Endothelial cell of umbilical vein (primary cell): Measurements from ENCODE around the gene IFT22.

Experiments used
- EZH2 ChIP-seq: IDR thresholded peaks from 2 replicates; pipeline ENCODE4 v1.6.1; 2012; ENCODE audit warnings: borderline replicate concordance, low read depth, mild to moderate bottlenecking, moderate library complexity, low read length, inconsistent platforms; ENCODE audit not compliant: severe bottlenecking
- POLR2AphosphoS5 ChIP-seq: IDR thresholded peaks from 2 replicates; pipeline ENCODE4 v1.6.1; 2012; ENCODE audit warnings: low read depth, mild to moderate bottlenecking, control low read depth, low read length, moderate library complexity; ENCODE audit not compliant: insufficient read depth

DNA sequence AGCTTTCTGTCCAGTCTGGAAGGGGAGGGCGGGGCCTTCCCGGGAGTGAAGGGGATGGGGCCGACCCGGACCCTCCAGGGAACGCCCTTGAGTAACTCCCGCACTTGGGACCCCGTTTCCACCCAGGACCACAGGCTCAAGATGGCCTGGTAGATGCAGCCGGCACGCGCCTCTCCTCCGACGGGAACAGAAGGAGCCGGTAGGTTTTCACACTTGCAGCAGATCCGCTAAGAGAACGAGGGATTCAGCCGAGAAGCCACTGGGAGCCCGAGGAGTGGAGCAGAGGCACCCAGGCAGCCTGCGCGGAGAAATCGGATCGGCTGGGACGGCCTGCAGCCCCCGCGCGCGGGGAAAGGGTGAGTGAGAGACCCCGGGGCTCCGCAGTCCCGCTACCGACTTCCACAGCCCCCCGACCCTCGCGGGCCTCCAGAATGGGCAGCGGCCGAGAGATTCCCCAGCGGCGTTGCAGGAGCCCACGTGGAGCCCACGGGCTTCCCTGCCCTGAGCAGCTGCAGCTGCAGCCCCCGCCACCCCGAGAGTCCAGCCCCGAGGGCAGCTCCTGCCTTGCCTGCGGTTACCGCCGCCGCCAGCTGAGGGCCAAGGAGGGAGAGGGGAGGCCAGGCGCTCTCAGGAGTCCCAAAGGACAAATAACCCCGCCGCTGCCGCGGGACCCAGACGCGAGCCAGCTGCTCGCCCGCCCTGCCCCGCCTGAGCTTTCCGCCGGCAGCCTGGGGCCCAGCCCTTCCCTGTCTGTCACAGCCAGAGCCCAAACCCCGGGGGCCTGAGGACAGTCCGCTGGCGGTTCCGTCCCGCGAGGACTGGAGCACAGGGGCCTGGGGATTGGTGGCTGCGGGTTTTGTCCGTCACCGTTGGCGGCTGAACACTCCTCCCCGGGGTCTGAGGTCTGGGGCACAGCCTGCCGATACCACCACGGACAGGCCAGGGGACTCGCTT, 21.8 kb downstream of the IFT22 start:
- TF ChIP-seq POLR2AphosphoS5 (no peak), EZH2 (peak; percentile 88)
